ENCODE measurements around the gene PRAME. TPM values are rescaled to one million over a fixed set of nuclear protein-coding genes. Genes with fewer than 3 reads are reported as not detected.
"Not testable (repeated sequence)": the region's sequence is repeated elsewhere in the genome, so short reads cannot be mapped to it uniquely, and the experiment has no call there.

The PRAME gene
- total RNA-seq, 1 experiment from 2014 or later: 17.1 TPM

DNA sequence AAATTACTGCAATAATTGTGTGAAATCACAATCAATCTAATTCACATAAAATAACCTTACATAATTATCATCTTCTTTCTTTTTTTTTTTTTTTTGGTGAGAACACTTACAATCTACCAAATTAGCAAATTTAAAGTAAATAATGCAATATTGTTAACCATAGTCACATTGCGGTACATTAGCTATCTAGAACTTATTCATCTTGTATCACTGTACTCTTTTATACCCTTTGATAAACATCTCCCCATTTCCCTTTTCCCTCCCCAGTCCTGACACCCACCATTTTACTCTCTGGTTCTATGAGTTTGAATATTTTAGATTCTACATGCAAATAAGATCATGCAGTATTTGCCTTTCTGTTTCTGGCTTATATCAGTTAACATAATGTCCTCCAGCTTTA is 24.0 kb upstream of the PRAME start:
- TF ChIP-seq EZH2 (IDR thresholded peaks at IDR 0.05; ENCODE audit: low read length, unreplicated experiment): no peak
- intact Hi-C loops (cut with micrococcal nuclease): no loop called here
- Histone ChIP-seq H3K36me3 (ENCODE audit: low read depth, low read length) (no peaks in the 10 kb centered on the region), H3K79me2 (ENCODE audit: low read length) (no peaks in the 10 kb centered on the region), H3K4me2 (ENCODE audit: low read length) (no peak overlapping the region), H3K27me3 (ENCODE audit: low read length) (peaks cover 28% of the 10 kb centered on the region), H3K27ac (ENCODE audit: low read length) (no peak overlapping the region), H3K9me3 (ENCODE audit: low read length) (no peaks in the 10 kb centered on the region), H3K9me2 (replicated peaks; ENCODE audit: low read length) (no peaks in the 10 kb centered on the region), H3K4me1 (ENCODE audit: insufficient read depth, low read length) (no peaks in the 10 kb centered on the region), H3F3A (ENCODE audit: low read length, unreplicated experiment) (no peaks in the 10 kb centered on the region), H4K20me1 (ENCODE audit: low read length) (no peaks in the 10 kb centered on the region), H2AFZ (ENCODE audit: low read length) (no peak overlapping the region), H3K9ac (ENCODE audit: low read length) (no peak overlapping the region), H3K4me3 (ENCODE audit: low read length) (no peak overlapping the region)
- no peak for DNase-seq
- ATAC-seq: no peak
- BruUV-seq (replicated peaks): no TSS peak
- ChIA-PET CTCF (no interaction called here), POLR2A (ENCODE audit: unreplicated experiment) (interaction anchor here (0.7 kb wide), 1 partner anchor 24 kb away, joined by 3 read pairs; the partner anchor contains the start of gene PRAME)

DNA sequence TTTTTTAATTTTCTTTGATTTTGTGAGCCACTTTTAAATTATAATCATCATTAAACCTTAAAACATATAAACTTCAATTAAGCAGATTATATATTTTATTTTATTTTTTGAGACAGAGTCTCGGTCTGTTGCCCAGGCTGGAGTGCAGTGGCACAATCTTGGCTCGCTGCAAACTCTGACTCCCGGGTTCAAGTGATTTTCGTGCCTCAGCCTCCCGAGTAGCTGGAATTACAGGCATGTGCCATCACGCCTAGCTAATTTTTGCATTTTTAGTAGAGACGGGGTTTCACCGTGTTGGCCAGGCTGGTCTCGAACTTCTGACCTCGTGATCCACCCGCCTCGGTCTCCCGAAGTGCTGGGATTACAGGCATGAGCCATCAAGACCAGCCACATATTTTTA is 22.5 kb upstream of the PRAME start:
- H3K4me3 ChIP-seq (ENCODE audit: low read length); ATAC-seq; H4K20me1 ChIP-seq (ENCODE audit: low read length); BruUV-seq (replicated peaks); H2AFZ ChIP-seq (ENCODE audit: low read length); H3K79me2 ChIP-seq (ENCODE audit: low read length); H3K4me2 ChIP-seq (ENCODE audit: low read length); H3K9ac ChIP-seq (ENCODE audit: low read length); H3K4me1 ChIP-seq (ENCODE audit: insufficient read depth, low read length); H3K9me2 ChIP-seq (replicated peaks; ENCODE audit: low read length); H3K36me3 ChIP-seq (ENCODE audit: low read depth, low read length); intact Hi-C loops (cut with micrococcal nuclease); CTCF ChIA-PET; DNase-seq; H3K9me3 ChIP-seq (ENCODE audit: low read length); H3K27ac ChIP-seq (ENCODE audit: low read length); POLR2A ChIA-PET (ENCODE audit: unreplicated experiment); H3F3A ChIP-seq (ENCODE audit: low read length, unreplicated experiment): not testable (repeated sequence)
- peaks cover 28% of the 10 kb centered on the region for H3K27me3 ChIP-seq (ENCODE audit: low read length)

DNA sequence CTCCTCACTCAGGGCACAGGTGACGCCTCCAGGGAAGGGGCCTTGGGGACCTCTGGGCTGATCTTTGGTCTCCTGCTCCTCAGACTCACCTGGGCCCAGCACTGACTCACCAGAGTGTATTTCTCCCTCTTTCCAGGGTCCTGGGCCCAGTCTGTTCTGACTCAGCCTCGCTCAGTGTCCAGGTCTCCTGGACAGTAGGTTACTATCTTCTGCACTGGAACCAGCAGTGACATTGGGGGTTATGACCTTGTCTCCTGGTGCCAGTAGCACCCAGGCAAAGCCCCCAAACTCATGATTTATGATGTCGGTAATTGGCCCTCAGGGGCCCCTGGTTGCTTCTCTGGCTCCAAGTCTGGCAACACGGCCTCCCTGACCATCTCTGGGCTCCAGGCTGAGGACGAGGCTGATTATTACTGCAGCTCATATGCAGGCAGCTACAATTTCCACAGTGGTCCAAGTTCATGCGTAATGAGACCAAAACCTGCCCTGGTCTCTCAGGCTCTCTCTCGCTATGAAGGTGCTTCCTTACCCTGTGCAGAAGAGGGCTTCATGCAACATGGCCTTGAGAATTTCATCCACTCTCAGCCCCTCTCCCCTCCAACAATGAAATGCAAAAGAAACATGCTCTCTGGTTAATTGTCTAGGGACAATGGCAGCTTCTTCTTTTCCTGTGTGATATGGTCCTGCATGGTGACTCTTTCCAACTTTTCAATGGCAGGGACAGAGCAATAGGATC is 21.0 kb upstream of the PRAME start:
- no peaks in the 10 kb centered on the region for H3K9me2 ChIP-seq (replicated peaks; ENCODE audit: low read length)
- H3K27me3 ChIP-seq (ENCODE audit: low read length): peaks cover 24% of the 10 kb centered on the region
- BruUV-seq (replicated peaks): no TSS peak
- no peak for ATAC-seq
- no peak overlapping the region for H3K27ac ChIP-seq (ENCODE audit: low read length)
- intact Hi-C loops (cut with micrococcal nuclease): loop anchor here (5.0 kb wide), 1 partner anchor 118 kb away; no protein-coding TSS in a partner anchor
- ChIA-PET CTCF (no interaction called here), POLR2A (ENCODE audit: unreplicated experiment) (no interaction called here)
- TF ChIP-seq EZH2phosphoT487 (IDR thresholded peaks at IDR 0.05; ENCODE audit: borderline replicate concordance, low read length) (no peak), EZH2 (IDR thresholded peaks at IDR 0.05; ENCODE audit: low read length, unreplicated experiment) (no peak)
- TF ChIP-seq, protein P1, sequence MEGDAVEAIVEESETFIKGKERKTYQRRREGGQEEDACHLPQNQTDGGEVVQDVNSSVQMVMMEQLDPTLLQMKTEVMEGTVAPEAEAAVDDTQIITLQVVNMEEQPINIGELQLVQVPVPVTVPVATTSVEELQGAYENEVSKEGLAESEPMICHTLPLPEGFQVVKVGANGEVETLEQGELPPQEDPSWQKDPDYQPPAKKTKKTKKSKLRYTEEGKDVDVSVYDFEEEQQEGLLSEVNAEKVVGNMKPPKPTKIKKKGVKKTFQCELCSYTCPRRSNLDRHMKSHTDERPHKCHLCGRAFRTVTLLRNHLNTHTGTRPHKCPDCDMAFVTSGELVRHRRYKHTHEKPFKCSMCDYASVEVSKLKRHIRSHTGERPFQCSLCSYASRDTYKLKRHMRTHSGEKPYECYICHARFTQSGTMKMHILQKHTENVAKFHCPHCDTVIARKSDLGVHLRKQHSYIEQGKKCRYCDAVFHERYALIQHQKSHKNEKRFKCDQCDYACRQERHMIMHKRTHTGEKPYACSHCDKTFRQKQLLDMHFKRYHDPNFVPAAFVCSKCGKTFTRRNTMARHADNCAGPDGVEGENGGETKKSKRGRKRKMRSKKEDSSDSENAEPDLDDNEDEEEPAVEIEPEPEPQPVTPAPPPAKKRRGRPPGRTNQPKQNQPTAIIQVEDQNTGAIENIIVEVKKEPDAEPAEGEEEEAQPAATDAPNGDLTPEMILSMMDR (conservative IDR thresholded peaks at IDR 0.05; ENCODE audit: low read depth, low read length): no peak
- no peaks in the 10 kb centered on the region for H3K4me1 ChIP-seq (ENCODE audit: insufficient read depth, low read length)
- H2AFZ ChIP-seq (ENCODE audit: low read length): no peak overlapping the region
- H3K9ac ChIP-seq (ENCODE audit: low read length): no peak overlapping the region
- no peak overlapping the region for H3K4me2 ChIP-seq (ENCODE audit: low read length)
- H3K4me3 ChIP-seq (ENCODE audit: low read length): no peak overlapping the region
- DNase-seq: no peak
- no peaks in the 10 kb centered on the region for H3F3A ChIP-seq (ENCODE audit: low read length, unreplicated experiment)
- no peaks in the 10 kb centered on the region for H3K79me2 ChIP-seq (ENCODE audit: low read length)
- H3K36me3 ChIP-seq (ENCODE audit: low read depth, low read length): no peaks in the 10 kb centered on the region
- no peaks in the 10 kb centered on the region for H3K9me3 ChIP-seq (ENCODE audit: low read length)
- no peaks in the 10 kb centered on the region for H4K20me1 ChIP-seq (ENCODE audit: low read length)
